PC-3 (cell line): ENCODE data around the gene CORO2B. TPM values are rescaled to one million over a fixed set of nuclear protein-coding genes. Genes with fewer than 3 reads are reported as not detected.

ENCODE experiments used
- ATAC-seq: fragments of 200-7000 bp; cut with Tn5 transposase; 2 replicates; pipeline ENCODE4 v1.9.1; 2020; ENCODE audit warnings: mild to moderate bottlenecking, moderate library complexity
- BruUV-seq: library from RNA; stranded (reverse); fragments of 400-500 nt; replicated peaks from 2 replicates; lab custom pipeline; 2021; lab: Mats Ljungman, UMichigan
- CTCF ChIA-PET: fragments of 300-600 bp; sonication (Branson Sonifier 250); formaldehyde crosslinking; loops from one replicate; lab custom pipeline; 2022; ENCODE audit warnings: antibody characterized with exemption; lab: Charles Lee
- POLR2A ChIA-PET: fragments of 300-600 bp; sonication (Branson Sonifier 250); formaldehyde crosslinking; loops from one replicate; lab custom pipeline; 2022; ENCODE audit warnings: antibody characterized with exemption; ENCODE audit not compliant: unreplicated experiment; lab: Charles Lee
- DNase-seq: peaks from one replicate; pipeline ENCODE4 v3.0.0-alpha.2; 2015
- H2AFZ ChIP-seq: fragments of 300-600 bp; sonication (generic); 2 replicates; pipeline ENCODE4 v1.6.0; 2016; ENCODE audit warnings: antibody characterized with exemption, low read length
- H3F3A ChIP-seq: fragments of 300-600 bp; sonication (generic); one replicate; pipeline ENCODE4 v1.6.0; 2017; ENCODE audit warnings: antibody characterized with exemption, low read length, control low read depth, mild to moderate bottlenecking; ENCODE audit not compliant: unreplicated experiment
- H3K27ac ChIP-seq: fragments of 300-600 bp; sonication (generic); 2 replicates; pipeline ENCODE4 v1.5.1; 2016; ENCODE audit warnings: mild to moderate bottlenecking, low read length
- H3K27me3 ChIP-seq: fragments of 300-600 bp; sonication (generic); 2 replicates; pipeline ENCODE4 v1.6.1; 2016; ENCODE audit warnings: low read length, mixed read lengths
- H3K36me3 ChIP-seq: fragments of 300-600 bp; sonication (generic); 2 replicates; pipeline ENCODE4 v1.6.1; 2016; ENCODE audit warnings: low read depth, mixed run types, low read length, mixed read lengths
- H3K4me1 ChIP-seq: fragments of 300-600 bp; sonication (generic); 2 replicates; pipeline ENCODE4 v1.5.1; 2016; ENCODE audit warnings: low read length; ENCODE audit not compliant: insufficient read depth
- H3K4me2 ChIP-seq: fragments of 300-600 bp; sonication (generic); 2 replicates; pipeline ENCODE4 v1.6.0; 2016; ENCODE audit warnings: low read length
- H3K4me3 ChIP-seq: fragments of 300-600 bp; sonication (generic); 2 replicates; pipeline ENCODE4 v1.5.1; 2016; ENCODE audit warnings: mild to moderate bottlenecking, low read length, mixed read lengths
- H3K79me2 ChIP-seq: fragments of 300-600 bp; sonication (generic); 2 replicates; pipeline ENCODE4 v1.6.1; 2017; ENCODE audit warnings: low read length, mixed read lengths
- H3K9ac ChIP-seq: fragments of 300-600 bp; sonication (generic); 2 replicates; pipeline ENCODE4 v1.6.0; 2016; ENCODE audit warnings: mild to moderate bottlenecking, low read length
- H3K9me2 ChIP-seq: fragments of 300-600 bp; sonication (generic); replicated peaks from 2 replicates; pipeline ENCODE4 v1.6.1; 2016; ENCODE audit warnings: mixed run types, low read length, mixed read lengths
- H3K9me3 ChIP-seq: fragments of 300-600 bp; sonication (generic); 2 replicates; pipeline ENCODE4 v1.6.1; 2016; ENCODE audit warnings: low read length, mixed read lengths
- H4K20me1 ChIP-seq: fragments of 300-600 bp; sonication (generic); 2 replicates; pipeline ENCODE4 v1.6.1; 2016; ENCODE audit warnings: low read length, mixed read lengths
- EZH2 ChIP-seq: fragments of 300-600 bp; sonication (generic); IDR thresholded peaks from one replicate; pipeline ENCODE4 v1.6.1; 2017; ENCODE audit warnings: antibody characterized with exemption, mild to moderate bottlenecking, low read length; ENCODE audit not compliant: unreplicated experiment
- EZH2phosphoT487 ChIP-seq: fragments of 300-600 bp; sonication (generic); IDR thresholded peaks from 2 replicates; pipeline ENCODE4 v1.6.1; 2018; ENCODE audit warnings: mild to moderate bottlenecking, antibody characterized with exemption, low read length, borderline replicate concordance
- intact Hi-C: fragments of 100-400 bp; cut with micrococcal nuclease; formaldehyde crosslinking; loops from 2 replicates; pipeline ENCODE4 v1.9.0; 2023
- total RNA-seq: library from RNA; depleted of rRNA; stranded (reverse); fragments of >200 nt; gene quantifications from 2 replicates; pipeline ENCODE4 v1.2.3, GENCODE V29; 2014
- TF ChIP-seq, protein P1 (sequence below): fragments of 300-600 bp; sonication (generic); conservative IDR thresholded peaks from 2 replicates; pipeline ENCODE4 v1.5.1; 2017; ENCODE audit warnings: antibody characterized with exemption, low read depth, mild to moderate bottlenecking, low read length

Gene CORO2B
- total RNA-seq, 1 experiment from 2014 or later, result 0.66 TPM

- no TSS peak for BruUV-seq
- no peak for ATAC-seq
- POLR2A ChIA-PET, result no interaction called here
Measured at GRCh38 chr15:68574629-68575028, 4.2 kb upstream of the CORO2B start.

GRCh38 chr15:68576235-68576892 lies 2.4 kb upstream of the CORO2B start:
- Histone ChIP-seq H3K9me3 (no peaks in the 10 kb centered on the region), H3K27me3 (no peaks in the 10 kb centered on the region), H3K4me2 (no peak overlapping the region), H3K27ac (no peak overlapping the region), H3K4me3 (no peak overlapping the region), H3K9me2 (no peaks in the 10 kb centered on the region), H3K79me2 (no peaks in the 10 kb centered on the region), H4K20me1 (no peaks in the 10 kb centered on the region), H2AFZ (no peak overlapping the region), H3K4me1 (peaks cover 7% of the 10 kb centered on the region; the same call in 1 of the 2 replicates), H3K36me3 (no peaks in the 10 kb centered on the region), H3K9ac (no peak overlapping the region), H3F3A (no peaks in the 10 kb centered on the region)
- ChIA-PET POLR2A (no interaction called here), CTCF (no interaction called here)
- no peak for DNase-seq
- TF ChIP-seq, protein P1, sequence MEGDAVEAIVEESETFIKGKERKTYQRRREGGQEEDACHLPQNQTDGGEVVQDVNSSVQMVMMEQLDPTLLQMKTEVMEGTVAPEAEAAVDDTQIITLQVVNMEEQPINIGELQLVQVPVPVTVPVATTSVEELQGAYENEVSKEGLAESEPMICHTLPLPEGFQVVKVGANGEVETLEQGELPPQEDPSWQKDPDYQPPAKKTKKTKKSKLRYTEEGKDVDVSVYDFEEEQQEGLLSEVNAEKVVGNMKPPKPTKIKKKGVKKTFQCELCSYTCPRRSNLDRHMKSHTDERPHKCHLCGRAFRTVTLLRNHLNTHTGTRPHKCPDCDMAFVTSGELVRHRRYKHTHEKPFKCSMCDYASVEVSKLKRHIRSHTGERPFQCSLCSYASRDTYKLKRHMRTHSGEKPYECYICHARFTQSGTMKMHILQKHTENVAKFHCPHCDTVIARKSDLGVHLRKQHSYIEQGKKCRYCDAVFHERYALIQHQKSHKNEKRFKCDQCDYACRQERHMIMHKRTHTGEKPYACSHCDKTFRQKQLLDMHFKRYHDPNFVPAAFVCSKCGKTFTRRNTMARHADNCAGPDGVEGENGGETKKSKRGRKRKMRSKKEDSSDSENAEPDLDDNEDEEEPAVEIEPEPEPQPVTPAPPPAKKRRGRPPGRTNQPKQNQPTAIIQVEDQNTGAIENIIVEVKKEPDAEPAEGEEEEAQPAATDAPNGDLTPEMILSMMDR, result no peak
- TF ChIP-seq EZH2phosphoT487, result no peak
- TF ChIP-seq EZH2, result no peak
- no TSS peak for BruUV-seq
- intact Hi-C loops, result loop anchor here (5.0 kb wide), 1 partner anchor 96 kb away; no protein-coding TSS in a partner anchor
- ATAC-seq, result no peak

More at GRCh38 chr15:68574629-68575028, 4.2 kb upstream of the CORO2B start:
- H3K4me1 ChIP-seq, result peaks cover 7% of the 10 kb centered on the region; the same call in 1 of the 2 replicates
- H3K9me3 ChIP-seq, result no peaks in the 10 kb centered on the region
- H3K4me3 ChIP-seq, result no peak overlapping the region
- no peak overlapping the region for H3K9ac ChIP-seq
- H3K79me2 ChIP-seq, result no peaks in the 10 kb centered on the region
- H3F3A ChIP-seq, result no peaks in the 10 kb centered on the region
- H3K27me3 ChIP-seq, result 0 out of 2 replicates have a peak, but pooled peaks cover 4% of the 10 kb centered on the region
- CTCF ChIA-PET, result no interaction called here
- no peaks in the 10 kb centered on the region for H3K9me2 ChIP-seq
- TF ChIP-seq, protein P1, result no peak
- TF ChIP-seq EZH2, result no peak
- no peak for TF ChIP-seq EZH2phosphoT487
- H2AFZ ChIP-seq, result no peak overlapping the region
- no peak for DNase-seq
- no peak overlapping the region for H3K4me2 ChIP-seq
- no peaks in the 10 kb centered on the region for H4K20me1 ChIP-seq
- no peak overlapping the region for H3K27ac ChIP-seq
- intact Hi-C loops, result loop anchor here (5.0 kb wide), 1 partner anchor 98 kb away; no protein-coding TSS in a partner anchor
- H3K36me3 ChIP-seq, result no peaks in the 10 kb centered on the region
